RWPE1 (cell line): Measurements from ENCODE around the gene SMAD7.
A peak's percentile ranks its signal among the peaks of the same experiment; 100 is the strongest.

Source experiments
- CTCF ChIA-PET: fragments of 350-600 bp; sonication (Branson Sonifier 250); formaldehyde crosslinking; extraction: SDS; loops from one replicate; lab custom pipeline; 2021; lab: Yijun Ruan, JAX
- POLR2A ChIA-PET: fragments of 400-600 bp; formaldehyde crosslinking; extraction: SDS; loops from one replicate; lab custom pipeline; 2020; ENCODE audit warnings: antibody characterized with exemption; ENCODE audit not compliant: low non-redundant PET; lab: Yijun Ruan, JAX
- DNase-seq: peaks from one replicate; pipeline ENCODE4 v3.0.0; 2012; ENCODE audit warnings: low spot score
- H3K27ac ChIP-seq: fragments of 450-650 bp; 2 replicates; pipeline ENCODE4 v1.5.1; 2017
- CTCF ChIP-seq: fragments of 450-650 bp; conservative IDR thresholded peaks from 2 replicates; pipeline ENCODE4 v1.5.1; 2017; ENCODE audit warnings: low read depth, mild to moderate bottlenecking

SMAD7 gene

GRCh38 chr18:48975817-48976649 is 25.3 kb upstream of the SMAD7 start:
- POLR2A ChIA-PET = no interaction called here
- no peak for TF ChIP-seq CTCF
- H3K27ac ChIP-seq = peak overlapping the region; percentile 84
- DNase-seq = peak; percentile 69
- CTCF ChIA-PET = no interaction called here

- CTCF ChIA-PET = no interaction called here
These were observed 24.5 kb upstream of the SMAD7 start for GRCh38 chr18:48975120-48975816.

GRCh38 chr18:48974304-48975119 is 23.7 kb upstream of the SMAD7 start:
- TF ChIP-seq CTCF = no peak
- H3K27ac ChIP-seq = peak overlapping the region; percentile 84
- ChIA-PET POLR2A (interaction anchor here (0.8 kb wide), 1 partner anchor 23 kb away, joined by 3 read pairs; no protein-coding TSS in a partner anchor), CTCF (no interaction called here)
- no peak for DNase-seq

More at GRCh38 chr18:48975120-48975816, 24.5 kb upstream of the SMAD7 start:
- H3K27ac ChIP-seq = peak overlapping the region; percentile 84
- DNase-seq = no peak
- POLR2A ChIA-PET = no interaction called here
- no peak for TF ChIP-seq CTCF

GRCh38 chr18:48973731-48974130 is 23.0 kb upstream of the SMAD7 start:
- DNase-seq = no peak
- no peak for TF ChIP-seq CTCF
- ChIA-PET POLR2A (interaction anchor here (0.8 kb wide), 1 partner anchor 22 kb away, joined by 3 read pairs; no protein-coding TSS in a partner anchor), CTCF (no interaction called here)
- peak overlapping the region; percentile 84 for H3K27ac ChIP-seq

GRCh38 chr18:48968412-48969215 is 17.8 kb upstream of the SMAD7 start:
- POLR2A ChIA-PET = no interaction called here
- H3K27ac ChIP-seq = no peak overlapping the region
- no peak for DNase-seq
- CTCF ChIA-PET = no interaction called here
- no peak for TF ChIP-seq CTCF
